Measurements from ENCODE around the gene OR52E2.
"Not testable (repeated sequence)": the region's sequence is repeated elsewhere in the genome, so short reads cannot be mapped to it uniquely, and the experiment has no call there.

- not testable (repeated sequence) for TF ChIP-seq CTCF, POLR2A (IDR thresholded peaks at IDR 0.05)
Measured at GRCh38 chr11:5058679-5059078, 748 bp downstream of the OR52E2 start.
